GM18951 (cell line): ENCODE data around the gene NABP1.
"Not testable (repeated sequence)": the region's sequence is repeated elsewhere in the genome, so short reads cannot be mapped to it uniquely, and the experiment has no call there.

ENCODE experiments used
- POLR2A ChIP-seq: IDR thresholded peaks from 4 replicates; pipeline ENCODE4 v1.6.1; 2011; ENCODE audit warnings: mild to moderate bottlenecking; ENCODE audit not compliant: insufficient read length, insufficient read depth; ENCODE audit errors: extremely low read depth
- in situ Hi-C: fragments of 300-500 bp; cut with MboI; formaldehyde crosslinking; loops from one replicate; pipeline ENCODE4 v1.12.0; 2022; ENCODE audit warnings: low sequenced_read_pairs, mixed read lengths, inconsistent platforms; ENCODE audit not compliant: unreplicated experiment

The NABP1 gene

DNA sequence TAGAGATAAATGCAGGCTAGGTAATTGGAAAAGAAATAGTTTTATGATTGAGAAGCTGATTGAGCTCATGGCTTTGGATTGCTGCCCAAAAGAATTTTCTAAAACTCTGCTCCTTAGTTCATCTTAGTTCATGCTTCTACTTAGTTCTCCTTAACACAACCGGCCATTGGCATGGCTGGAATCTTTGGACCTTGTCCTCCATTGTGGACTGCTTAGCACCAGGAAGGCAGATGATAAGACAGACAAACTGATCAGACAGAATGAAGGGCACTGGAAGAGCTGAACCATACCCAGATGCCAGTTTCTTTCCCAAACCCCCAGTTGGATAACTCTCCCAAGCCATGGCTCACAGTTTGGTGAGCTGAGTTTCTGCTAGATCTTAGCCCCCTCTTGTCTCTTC, 36.3 kb upstream of the NABP1 start:
- TF ChIP-seq POLR2A: no peak
- in situ Hi-C loops: no loop called here

GRCh38 chr2:191642541-191642940, 35.4 kb upstream of the NABP1 start:
- TF ChIP-seq POLR2A: no peak

DNA sequence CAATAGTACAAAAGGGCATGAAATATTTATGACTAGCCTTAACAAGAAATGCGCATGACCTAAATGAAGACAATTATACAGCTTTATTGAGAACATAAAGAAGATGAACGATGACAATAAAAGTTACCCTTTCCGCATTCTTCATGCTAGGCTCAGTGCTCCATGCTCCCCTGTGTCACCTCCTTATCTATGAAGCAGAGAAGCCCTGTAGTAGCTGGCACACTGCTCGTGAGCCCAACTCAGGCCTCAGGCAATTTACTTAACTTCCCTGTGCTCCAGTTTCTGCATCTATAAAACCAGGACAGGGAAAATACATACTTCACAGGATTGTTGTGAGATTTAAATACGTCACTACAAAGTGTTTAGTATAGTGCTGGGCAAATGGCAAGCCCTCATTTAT, 34.5 kb upstream of the NABP1 start:
- no peak for TF ChIP-seq POLR2A
- in situ Hi-C loops: no loop called here

More at GRCh38 chr2:191642541-191642940, 35.4 kb upstream of the NABP1 start:
- in situ Hi-C loops: no loop called here

DNA sequence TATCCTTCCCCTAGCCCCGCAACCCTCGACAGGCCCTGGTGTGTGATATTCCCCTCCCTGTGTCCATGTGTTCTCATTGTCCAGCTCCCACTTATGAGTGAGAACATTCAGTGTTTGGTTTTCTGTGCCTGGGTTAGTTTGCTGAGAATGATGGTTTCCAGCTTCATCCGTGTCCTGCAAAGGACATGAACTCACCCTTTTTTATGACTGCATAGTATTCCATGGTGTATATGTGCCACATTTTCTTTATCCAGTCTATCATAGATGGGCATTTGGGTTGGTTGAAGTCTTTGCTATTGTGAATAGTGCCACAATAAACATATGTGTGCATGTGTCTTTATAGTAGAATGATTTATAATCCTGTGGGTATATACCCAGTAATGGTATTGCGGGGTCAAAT, 33.3 kb upstream of the NABP1 start:
- in situ Hi-C loops: not testable (repeated sequence)

DNA sequence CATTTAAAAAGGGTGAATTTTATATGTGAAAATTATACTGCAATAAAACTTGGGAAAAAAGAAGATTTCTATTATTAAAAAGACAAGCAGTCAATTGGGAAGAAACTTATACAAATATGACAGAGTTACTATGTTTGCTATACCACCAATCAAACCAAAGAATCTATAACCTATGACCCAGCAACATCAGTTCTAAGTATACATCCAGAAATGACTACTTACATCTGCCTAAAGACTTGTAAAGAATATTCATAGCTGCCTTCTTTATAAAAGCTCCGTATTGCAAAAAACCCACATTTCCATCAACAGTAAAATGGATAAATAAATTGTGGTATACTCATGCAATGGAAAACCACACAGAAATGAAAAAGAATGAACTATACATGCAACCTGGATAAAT, 32.9 kb upstream of the NABP1 start:
- in situ Hi-C loops: no loop called here
- TF ChIP-seq POLR2A: no peak

DNA sequence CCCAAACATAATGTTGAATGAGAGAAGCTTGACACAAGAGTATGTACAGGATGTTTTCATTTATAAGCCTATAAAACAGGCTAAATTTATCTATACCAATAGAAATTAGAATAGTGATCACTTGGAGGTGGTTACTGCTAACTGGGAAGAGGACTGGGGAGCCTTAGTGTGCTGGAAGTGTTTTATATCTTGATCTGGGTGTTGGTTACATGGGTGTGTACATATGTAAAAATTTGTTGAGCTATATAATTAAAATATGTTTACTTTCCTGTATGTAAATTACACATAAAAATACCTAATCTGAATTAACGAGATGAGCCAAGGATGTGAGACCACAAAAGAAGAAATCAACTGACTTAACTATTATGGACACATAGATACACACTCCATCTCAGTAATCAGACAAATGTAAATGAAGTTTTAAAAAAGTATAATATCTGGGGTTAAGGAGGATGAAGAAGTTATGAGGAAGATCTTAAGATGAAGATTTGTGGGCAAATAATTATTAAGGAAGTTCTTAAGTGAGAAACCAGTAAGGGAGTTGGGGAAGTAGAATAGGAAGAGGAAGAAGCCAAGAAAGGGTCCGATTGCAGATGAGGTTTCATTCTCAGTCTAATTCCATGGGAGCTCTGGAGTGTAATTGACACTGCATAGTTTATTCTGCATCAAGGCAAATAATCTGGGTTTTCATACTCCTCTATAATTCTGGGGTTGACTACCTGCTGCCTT, 32.3 kb upstream of the NABP1 start:
- in situ Hi-C loops: no loop called here
- no peak for TF ChIP-seq POLR2A

GRCh38 chr2:191646163-191646902, 31.6 kb upstream of the NABP1 start:
- in situ Hi-C loops: no loop called here
- no peak for TF ChIP-seq POLR2A

DNA sequence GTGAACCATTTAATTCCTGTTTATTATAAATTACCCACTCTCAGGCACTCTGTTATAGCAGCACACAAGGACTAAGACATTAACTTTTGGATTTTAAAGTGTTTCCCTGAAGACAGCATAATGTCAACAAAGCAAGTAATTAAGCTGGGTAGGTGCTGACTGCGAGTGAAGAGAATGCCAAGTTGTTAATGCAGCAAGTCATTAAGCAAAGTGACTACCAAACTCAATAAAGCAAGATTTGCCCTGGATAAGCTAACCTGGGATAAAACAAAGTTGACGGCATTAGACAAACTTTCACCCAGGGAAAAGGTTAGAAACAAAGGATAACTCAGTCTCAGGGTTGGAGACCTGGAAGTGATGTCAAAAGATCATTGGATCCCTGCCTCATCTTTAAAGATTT, 28.4 kb upstream of the NABP1 start:
- TF ChIP-seq POLR2A: no peak
- in situ Hi-C loops: no loop called here

DNA sequence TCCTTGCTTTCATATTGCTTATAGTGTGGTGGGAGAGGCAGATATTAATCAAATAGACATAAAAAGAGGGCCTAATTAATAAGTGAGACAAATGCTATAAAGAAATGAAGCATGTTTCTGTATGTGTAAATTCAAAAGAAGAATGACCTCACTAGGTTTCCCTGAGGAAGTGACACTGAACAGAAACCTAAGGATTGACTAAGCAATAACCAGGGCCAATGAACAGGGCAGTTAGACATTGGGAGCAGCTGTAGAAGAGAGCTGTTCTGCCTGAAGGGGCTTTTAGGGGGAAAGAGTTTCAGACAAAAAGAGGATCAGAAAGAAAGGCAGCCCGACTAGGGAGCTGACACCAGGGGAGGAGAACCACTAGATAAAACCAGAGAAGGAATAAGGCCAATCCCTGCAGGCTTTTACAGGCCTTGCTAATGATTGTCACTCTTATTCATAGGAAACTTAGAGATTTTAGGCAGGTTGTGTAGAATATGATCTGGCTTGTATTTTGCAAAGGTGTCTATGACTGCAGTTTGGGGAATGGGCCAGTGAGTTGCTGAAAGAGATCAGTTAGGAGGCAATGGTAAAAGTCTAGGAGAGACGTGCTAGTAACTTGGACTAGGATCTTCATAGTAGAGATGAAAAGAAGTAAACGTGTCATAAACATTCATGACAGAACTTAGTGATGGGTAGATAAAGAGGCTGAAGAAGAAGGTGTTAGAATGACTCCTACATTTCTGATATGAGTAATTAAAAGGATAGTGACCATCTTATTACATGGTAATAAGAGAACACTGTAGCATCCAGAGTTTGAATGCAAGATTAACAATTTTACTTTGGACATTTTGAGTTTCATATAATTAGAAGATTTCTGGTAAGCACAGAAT, 26.8 kb upstream of the NABP1 start:
- TF ChIP-seq POLR2A: no peak

DNA sequence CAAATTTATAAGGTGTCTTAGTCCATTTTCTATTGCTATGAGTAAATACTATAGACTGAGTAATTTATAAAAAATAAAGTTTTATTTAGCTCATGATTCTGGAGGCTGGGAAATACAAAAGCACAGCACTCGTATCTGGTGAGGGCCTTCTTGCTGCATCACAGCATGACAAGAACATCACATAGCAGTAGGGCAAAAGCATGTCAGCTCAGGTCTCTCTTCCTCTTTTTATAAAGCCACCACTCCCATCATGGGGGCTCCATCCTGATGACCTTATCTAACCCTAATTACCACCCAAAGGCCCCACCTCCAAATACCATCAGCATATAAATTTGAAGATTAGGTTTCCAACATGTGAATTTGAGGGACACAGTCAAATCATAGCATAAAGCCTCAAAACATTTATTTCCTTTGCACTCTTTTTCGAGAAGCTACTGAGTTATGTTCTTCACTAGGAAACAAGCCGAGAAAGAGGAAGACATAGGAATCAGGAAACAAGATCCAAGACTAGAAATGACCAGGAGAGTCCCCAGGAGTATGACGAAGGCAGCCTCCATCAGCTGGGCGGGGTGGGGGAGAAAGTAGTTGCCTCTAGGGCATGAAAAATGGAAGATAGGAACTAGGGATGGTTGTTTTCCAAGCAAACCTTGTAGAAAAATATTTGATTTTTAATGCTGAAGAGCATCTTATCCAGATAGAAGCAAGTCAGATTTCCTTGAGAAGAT, 24.1 kb upstream of the NABP1 start:
- in situ Hi-C loops: no loop called here
- TF ChIP-seq POLR2A: no peak

More for the DNA sequence above, 26.8 kb upstream of the NABP1 start:
- in situ Hi-C loops: no loop called here

DNA sequence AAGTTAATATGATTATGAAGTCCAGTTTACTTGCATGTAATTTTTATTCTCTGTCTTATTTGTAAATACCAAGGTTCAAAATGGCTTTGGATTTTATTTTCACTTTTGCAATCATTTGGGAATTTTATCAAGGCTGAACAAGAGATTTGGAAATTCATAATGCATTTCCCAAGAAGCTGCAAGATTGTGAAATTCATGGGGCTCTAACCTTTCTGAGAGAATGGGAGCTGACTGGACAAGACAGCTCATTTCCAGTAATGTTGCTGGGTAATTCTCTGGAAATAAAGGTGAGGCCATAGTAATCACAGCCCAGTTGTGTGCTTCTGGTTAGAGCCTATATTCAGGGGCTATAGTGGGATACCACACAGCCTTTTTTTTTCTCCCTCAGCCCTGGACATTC, 21.5 kb upstream of the NABP1 start:
- in situ Hi-C loops: no loop called here
- no peak for TF ChIP-seq POLR2A

- no peak for TF ChIP-seq POLR2A
Observed at GRCh38 chr2:191656792-191657191, 21.1 kb upstream of the NABP1 start.

GRCh38 chr2:191657977-191658376, 20.0 kb upstream of the NABP1 start:
- no peak for TF ChIP-seq POLR2A
- in situ Hi-C loops: no loop called here

More at GRCh38 chr2:191656792-191657191, 21.1 kb upstream of the NABP1 start:
- in situ Hi-C loops: no loop called here
